Astrocyte of the spinal cord (primary cell): ENCODE data around the gene MAB21L3.

Source experiments
- DNase-seq: peaks from one replicate; pipeline ENCODE4 v3.0.0; 2011; ENCODE audit warnings: low read depth, low spot score
- H3K4me3 ChIP-seq: 2 replicates; pipeline ENCODE4 v1.5.1; 2011; ENCODE audit warnings: low read depth, mild to moderate bottlenecking, low read length, moderate library complexity
- in situ Hi-C: cut with HindIII; loops from 2 replicates; pipeline ENCODE4 v1.10.0; 2017; ENCODE audit warnings: low sequenced_read_pairs
- TF ChIP-seq, protein P1 (sequence below): IDR thresholded peaks from 2 replicates; pipeline ENCODE4 v1.5.1; 2012; ENCODE audit warnings: low read depth, mild to moderate bottlenecking, low read length, inconsistent platforms

The MAB21L3 gene

DNA sequence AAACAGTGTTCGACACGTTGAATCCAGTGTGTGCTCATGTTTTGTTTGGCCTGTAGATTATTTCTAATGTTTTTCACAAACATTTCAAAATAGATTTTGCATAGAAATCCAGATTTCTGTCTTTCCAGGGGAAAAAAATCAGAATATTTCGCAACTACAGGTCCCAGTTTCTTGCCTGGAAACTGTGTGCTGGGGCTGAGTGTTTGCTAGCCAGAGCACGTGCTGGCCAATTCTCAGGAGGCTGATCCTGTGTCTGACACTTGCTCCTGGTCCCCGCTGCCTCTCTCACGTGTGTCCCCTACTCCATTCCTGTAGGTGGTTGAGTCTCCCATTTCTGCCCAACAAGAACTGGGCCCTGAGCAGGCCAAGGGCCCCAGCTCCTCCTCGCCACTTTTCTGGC is 2.4 kb downstream of the MAB21L3 start:
- in situ Hi-C loops, result no loop called here
- no peak for DNase-seq
- TF ChIP-seq, protein P1, sequence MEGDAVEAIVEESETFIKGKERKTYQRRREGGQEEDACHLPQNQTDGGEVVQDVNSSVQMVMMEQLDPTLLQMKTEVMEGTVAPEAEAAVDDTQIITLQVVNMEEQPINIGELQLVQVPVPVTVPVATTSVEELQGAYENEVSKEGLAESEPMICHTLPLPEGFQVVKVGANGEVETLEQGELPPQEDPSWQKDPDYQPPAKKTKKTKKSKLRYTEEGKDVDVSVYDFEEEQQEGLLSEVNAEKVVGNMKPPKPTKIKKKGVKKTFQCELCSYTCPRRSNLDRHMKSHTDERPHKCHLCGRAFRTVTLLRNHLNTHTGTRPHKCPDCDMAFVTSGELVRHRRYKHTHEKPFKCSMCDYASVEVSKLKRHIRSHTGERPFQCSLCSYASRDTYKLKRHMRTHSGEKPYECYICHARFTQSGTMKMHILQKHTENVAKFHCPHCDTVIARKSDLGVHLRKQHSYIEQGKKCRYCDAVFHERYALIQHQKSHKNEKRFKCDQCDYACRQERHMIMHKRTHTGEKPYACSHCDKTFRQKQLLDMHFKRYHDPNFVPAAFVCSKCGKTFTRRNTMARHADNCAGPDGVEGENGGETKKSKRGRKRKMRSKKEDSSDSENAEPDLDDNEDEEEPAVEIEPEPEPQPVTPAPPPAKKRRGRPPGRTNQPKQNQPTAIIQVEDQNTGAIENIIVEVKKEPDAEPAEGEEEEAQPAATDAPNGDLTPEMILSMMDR, result no peak
- no peak overlapping the region for H3K4me3 ChIP-seq

DNA sequence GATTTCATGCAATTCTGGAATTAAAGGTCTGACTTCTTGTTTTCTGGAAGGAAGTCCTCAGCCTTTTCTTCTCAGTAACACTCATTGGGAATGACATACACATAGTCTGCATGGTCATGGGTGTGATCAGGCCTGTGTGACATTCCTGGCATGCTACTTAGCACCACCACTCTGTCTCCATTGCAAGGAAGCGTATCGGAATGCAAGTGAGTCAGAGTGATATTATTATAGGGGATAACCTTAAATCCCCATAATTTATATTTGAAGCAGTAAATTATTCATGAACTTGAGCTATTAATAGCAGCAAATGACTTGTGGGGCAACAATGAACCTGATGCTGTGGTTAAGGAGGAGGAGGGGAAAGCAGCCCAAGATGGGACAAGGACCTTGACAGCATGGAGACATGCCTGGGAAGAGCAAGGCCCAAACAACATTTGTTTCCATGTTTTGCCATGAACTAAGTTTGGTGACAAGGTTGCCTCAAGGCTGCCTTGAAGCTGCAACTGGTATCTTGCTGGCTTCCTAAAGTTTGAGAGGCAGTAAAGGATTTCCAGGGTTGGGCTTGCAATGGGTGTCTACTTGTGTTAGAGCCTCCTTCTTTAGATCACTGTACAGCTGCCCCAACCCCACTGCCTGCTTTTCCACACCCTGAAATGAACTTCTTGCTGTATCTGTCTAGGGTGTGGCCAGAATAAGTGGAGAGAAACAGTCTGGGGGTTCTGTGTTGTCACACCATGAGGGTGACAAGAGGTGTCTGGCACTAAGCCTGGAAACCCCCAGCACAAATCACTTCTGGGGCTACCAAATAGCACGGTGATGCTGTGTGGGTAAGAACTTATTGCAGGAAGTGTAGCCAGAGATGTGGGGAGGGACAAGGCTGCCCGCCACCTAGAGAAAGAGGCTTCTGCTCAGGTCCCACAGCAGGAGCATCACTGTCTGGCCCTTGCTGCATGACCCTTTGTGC is 4.6 kb downstream of the MAB21L3 start:
- peak; percentile 31 for DNase-seq
- in situ Hi-C loops, result no loop called here
- TF ChIP-seq, protein P1, result no peak
- H3K4me3 ChIP-seq, result no peak overlapping the region

DNA sequence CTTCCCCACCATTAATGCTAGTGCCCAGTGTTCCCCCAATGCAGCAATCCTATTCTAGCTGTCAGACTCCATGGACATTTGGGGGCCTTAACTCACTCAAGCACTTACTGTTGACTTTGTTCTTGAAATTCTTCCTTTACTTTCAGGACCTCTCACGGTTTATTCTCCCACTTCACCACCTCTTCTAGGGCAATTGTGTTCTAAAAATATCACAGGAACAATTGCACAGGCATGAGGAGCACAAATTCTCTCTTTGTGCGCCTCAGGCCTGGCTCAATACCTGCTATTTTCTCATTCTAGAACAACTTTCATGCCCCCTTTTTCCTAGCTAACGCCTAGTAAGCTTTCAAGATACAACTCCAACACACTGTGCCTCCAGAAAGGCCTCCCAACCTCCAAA is 7.3 kb downstream of the MAB21L3 start:
- in situ Hi-C loops, result no loop called here
- TF ChIP-seq, protein P1, result no peak
- no peak overlapping the region for H3K4me3 ChIP-seq

DNA sequence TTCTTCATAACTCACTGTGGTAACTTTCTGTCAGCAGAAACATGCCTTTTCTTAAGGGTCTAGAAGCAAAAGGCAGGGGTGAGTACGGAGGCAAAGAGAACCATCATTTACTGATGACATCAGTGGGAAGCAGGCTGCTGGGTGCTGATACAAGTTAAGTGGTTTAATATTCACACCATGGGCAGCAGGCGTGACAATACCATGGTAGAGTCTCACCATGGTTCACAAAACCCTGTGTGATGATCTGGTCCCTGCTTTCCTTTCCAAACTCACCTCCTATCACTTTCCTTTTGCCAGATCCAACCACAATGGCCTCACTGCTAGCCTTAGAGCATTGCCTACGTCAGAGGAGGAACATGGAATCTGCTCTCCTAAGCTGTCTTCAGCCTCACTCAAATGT is 8.7 kb downstream of the MAB21L3 start:
- no peak overlapping the region for H3K4me3 ChIP-seq
- TF ChIP-seq, protein P1, result no peak
- in situ Hi-C loops, result no loop called here
- DNase-seq, result no peak

More for the DNA sequence above, 7.3 kb downstream of the MAB21L3 start:
- DNase-seq, result no peak

DNA sequence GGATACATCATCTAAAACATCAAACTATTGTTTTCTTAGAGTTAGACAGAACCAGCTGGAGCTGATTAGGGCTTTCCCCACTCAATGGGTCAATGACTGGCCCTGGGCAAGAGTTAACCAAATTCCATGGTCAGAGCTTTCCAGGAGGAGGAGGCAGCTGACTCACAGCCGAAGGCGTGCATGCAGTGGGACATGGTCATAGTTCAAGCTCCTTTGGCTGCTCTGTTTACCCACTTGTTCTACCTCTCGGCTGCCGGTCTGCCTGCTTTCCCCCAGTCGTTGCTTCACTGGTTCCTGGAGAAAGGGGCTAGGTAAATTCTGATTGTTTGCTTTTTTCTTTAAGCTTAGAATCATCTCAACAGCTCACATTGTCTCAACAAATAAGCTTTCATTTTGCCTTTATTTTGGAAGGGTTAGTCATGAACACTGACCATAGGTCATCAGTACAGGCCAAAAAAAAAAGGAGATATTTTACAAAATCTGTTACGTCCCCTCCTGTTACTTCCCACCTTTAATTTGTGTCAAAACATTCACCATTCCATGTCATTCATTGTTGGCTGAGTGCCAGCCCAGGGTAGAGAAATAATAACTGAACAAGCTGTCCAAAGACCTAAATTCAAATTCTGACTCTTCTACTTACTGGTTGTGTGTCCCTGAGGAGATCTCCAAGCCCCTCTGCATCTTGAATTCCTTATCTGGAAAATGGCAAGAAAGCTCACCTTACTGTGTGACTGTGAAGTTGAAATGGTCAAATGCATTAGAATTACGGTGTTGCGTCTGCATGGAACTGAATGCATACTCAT is 12.0 kb downstream of the MAB21L3 start:
- TF ChIP-seq, protein P1, result no peak
- in situ Hi-C loops, result no loop called here
- DNase-seq, result peak; percentile 78
- H3K4me3 ChIP-seq, result no peak overlapping the region

DNA sequence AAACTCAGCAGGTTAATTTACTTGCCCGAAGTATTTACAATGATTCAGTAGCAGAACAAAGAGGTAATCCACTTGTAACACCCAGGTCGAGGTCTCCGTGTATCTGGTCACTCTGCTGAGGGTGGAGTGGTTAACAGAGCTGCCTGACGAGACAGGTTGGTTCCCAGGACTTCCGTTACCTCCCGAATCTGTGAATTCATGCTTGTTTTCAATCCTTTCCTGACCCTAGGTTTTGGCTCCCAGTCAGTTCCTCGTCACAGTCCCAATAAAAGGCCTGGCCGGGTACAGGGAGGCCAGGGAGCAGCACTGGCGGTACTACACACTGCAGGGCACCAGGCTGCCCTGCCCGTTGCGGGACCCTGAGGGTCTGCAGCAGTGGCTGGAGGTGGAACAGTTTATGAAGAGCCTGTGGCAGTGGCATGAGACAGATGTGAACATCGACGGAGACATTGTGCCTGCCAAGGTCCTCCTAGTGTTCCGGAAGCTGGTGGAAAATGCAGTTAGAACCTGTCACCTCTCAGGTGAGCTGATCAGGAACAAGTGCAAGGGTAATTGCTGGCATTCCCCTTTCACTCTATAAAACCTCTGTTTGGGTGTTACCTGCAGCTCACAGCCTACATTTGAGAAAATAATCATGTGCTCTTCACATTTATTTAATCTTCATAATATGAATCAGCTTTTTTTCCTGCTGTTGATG is 12.8 kb downstream of the MAB21L3 start:
- TF ChIP-seq, protein P1, result no peak
- in situ Hi-C loops, result no loop called here
- H3K4me3 ChIP-seq, result no peak overlapping the region
- no peak for DNase-seq
